HFF-Myc (cell line): Measurements from ENCODE around the gene RAB29.

Experiments used
- DNase-seq: peaks from one replicate; pipeline ENCODE4 v3.0.0-alpha.2; 2011; ENCODE audit warnings: low read depth; ENCODE audit errors: extremely low read depth
- H3K4me3 ChIP-seq: replicated peaks from 2 replicates; pipeline ENCODE4 v1.5.1; 2011; ENCODE audit warnings: low read depth, mild to moderate bottlenecking, control low read depth, low read length
- TF ChIP-seq, protein P1 (sequence below): IDR thresholded peaks from 2 replicates; pipeline ENCODE4 v1.5.1; 2012; ENCODE audit warnings: mild to moderate bottlenecking, low read depth, low read length, control low read depth; ENCODE audit errors: missing control alignments

Gene RAB29

GRCh38 chr1:205812878-205813754, 37.8 kb upstream of the RAB29 start, which contains the start of gene SLC41A1:
Gene SLC41A1, minus strand, starts transcription at chr1:205813198. Its CDS starts 2,757 bp downstream, at chr1:205810441.
- TF ChIP-seq, protein P1, sequence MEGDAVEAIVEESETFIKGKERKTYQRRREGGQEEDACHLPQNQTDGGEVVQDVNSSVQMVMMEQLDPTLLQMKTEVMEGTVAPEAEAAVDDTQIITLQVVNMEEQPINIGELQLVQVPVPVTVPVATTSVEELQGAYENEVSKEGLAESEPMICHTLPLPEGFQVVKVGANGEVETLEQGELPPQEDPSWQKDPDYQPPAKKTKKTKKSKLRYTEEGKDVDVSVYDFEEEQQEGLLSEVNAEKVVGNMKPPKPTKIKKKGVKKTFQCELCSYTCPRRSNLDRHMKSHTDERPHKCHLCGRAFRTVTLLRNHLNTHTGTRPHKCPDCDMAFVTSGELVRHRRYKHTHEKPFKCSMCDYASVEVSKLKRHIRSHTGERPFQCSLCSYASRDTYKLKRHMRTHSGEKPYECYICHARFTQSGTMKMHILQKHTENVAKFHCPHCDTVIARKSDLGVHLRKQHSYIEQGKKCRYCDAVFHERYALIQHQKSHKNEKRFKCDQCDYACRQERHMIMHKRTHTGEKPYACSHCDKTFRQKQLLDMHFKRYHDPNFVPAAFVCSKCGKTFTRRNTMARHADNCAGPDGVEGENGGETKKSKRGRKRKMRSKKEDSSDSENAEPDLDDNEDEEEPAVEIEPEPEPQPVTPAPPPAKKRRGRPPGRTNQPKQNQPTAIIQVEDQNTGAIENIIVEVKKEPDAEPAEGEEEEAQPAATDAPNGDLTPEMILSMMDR: no peak
- DNase-seq: peak; percentile 65
- H3K4me3 ChIP-seq: peak within 1 kb of the TSS; percentile 73

DNA sequence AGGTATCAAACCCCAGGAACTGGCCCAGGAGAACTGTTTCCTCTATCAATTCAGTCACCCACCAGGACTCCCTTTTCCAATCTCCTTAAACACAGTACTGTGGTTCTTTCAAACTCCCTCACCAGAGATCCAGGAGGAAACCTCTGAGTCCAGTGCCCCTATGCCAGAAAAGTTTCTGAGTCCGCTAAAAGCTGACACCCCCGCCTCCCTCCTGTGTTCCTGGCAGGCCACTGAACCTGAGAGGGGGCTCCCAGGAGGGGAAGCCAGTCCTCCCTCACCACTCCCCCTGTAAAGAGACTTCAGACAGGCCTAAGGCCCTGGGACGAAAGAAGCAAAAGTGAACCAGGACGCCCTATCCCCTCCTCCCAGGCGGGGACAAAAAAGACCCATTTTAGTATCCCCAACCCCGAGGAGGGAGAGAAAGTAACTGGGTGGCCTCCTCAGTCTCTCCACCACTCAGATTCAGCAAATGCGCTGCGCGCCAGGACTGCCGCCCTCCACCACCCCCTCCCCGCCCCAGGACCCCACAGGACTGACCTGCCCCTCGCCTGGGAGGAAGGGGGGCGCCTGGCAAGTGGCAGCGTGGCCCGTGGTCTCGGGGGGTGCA, 37.1 kb upstream of the RAB29 start:
- peak overlapping the region; percentile 73 for H3K4me3 ChIP-seq
- TF ChIP-seq, protein P1: no peak
- no peak for DNase-seq

- H3K4me3 ChIP-seq: peak overlapping the region; percentile 73
- DNase-seq: no peak
- TF ChIP-seq, protein P1: no peak
Observed at GRCh38 chr1:205811660-205812059, 36.4 kb upstream of the RAB29 start.

GRCh38 chr1:205810448-205811157, 35.3 kb upstream of the RAB29 start:
- H3K4me3 ChIP-seq: no peak overlapping the region
- TF ChIP-seq, protein P1: peak; percentile 35
- no peak for DNase-seq

DNA sequence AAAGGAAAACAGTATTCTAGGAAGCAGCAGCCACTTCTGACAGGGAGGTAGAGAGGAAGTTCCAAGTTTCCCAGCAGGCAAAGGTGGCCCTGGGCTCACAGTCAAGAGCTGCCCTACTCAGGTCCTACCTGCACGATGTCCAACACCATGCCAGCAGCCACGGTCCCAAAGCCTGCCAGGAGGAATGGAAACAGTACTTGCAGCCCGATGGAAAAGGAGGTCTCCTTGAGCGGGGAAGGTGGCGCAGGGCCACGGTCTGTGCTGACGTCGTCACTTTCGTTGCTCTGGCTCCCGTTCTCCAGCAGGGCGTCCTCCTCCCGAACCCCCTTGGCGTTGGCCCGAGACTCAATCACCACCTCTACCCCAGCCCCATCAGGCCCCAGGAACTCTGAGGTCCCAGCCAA, 34.7 kb upstream of the RAB29 start:
- TF ChIP-seq, protein P1: no peak
- no peak for DNase-seq
- H3K4me3 ChIP-seq: no peak overlapping the region

DNA sequence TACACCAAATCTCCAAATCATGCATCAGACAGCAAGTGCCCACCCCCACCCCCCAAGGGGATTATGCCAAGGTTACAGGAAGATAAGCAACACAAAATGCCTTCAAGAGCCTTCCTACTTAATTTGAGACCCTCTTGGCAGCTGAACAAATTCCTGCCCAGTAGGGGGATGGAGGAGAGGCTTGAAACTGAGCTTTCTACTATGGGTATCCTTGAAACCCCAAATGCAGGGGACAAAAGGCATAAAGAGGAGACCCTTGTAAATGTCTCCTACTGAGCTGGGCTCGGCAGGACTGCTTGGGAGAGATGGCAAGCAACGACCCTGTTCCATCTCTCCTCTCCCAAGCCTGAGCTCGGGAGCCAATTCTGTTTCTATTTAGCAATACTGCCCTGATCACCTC, 34.2 kb upstream of the RAB29 start:
- no peak for DNase-seq

More for the DNA sequence above, 34.2 kb upstream of the RAB29 start:
- H3K4me3 ChIP-seq: no peak overlapping the region
- TF ChIP-seq, protein P1: no peak
